ENCODE measurements around the gene STYXL1. TPM values are rescaled to one million over a fixed set of nuclear protein-coding genes. Genes with fewer than 3 reads are reported as not detected.

Gene STYXL1
- total RNA-seq, 1 donor from 2014 or later: 45.3 TPM

- Histone ChIP-seq H3K4me3 (ENCODE audit: insufficient read depth, low read depth, low read length) (no peak overlapping the region), H3K36me3 (ENCODE audit: insufficient read depth, low read length) (no peaks in the 10 kb centered on the region), H3K27me3 (ENCODE audit: insufficient read depth, low read length) (no peaks in the 10 kb centered on the region), H3K9ac (ENCODE audit: low read length) (no peak overlapping the region), H4K20me1 (ENCODE audit: insufficient read depth, low read length) (peaks cover 9% of the 10 kb centered on the region), H2AFZ (ENCODE audit: low read depth, low read length) (no peak overlapping the region), H3K4me2 (ENCODE audit: low read length) (no peak overlapping the region), H3K4me1 (ENCODE audit: insufficient read depth, low read length) (no peaks in the 10 kb centered on the region), H3K79me2 (ENCODE audit: insufficient read depth, low read length) (no peaks in the 10 kb centered on the region), H3K9me3 (ENCODE audit: insufficient read depth, low read depth, low read length) (no peaks in the 10 kb centered on the region), H3K27ac (ENCODE audit: low read depth, low read length) (no peak overlapping the region)
- Mint-ChIP-seq H3K4me3 (ENCODE audit: unreplicated experiment) (no peak overlapping the region), H3K36me3 (ENCODE audit: low read depth, unreplicated experiment) (peaks cover 10% of the 10 kb centered on the region), H3K9me3 (ENCODE audit: unreplicated experiment) (no peaks in the 10 kb centered on the region), H3K27me3 (ENCODE audit: low read depth, unreplicated experiment) (no peaks in the 10 kb centered on the region), H3K4me1 (ENCODE audit: low read depth, unreplicated experiment) (peaks cover 4% of the 10 kb centered on the region), H3K27ac (ENCODE audit: unreplicated experiment) (peak overlapping the region; percentile 42)
- DNase-seq (ENCODE audit: low read depth) (no peak), FAIRE-seq (no peak)
- TF ChIP-seq CTCF (IDR thresholded peaks at IDR 0.05; ENCODE audit: insufficient read depth, low read depth, low read length): no peak
- no peak for TF ChIP-seq EZH2 (IDR thresholded peaks at IDR 0.05; ENCODE audit: insufficient read depth, low read length)
Measured at GRCh38 chr7:75980430-75981202, 67.2 kb downstream of the STYXL1 start.

- Histone ChIP-seq H3K9me3 (ENCODE audit: insufficient read depth, low read depth, low read length) (no peaks in the 10 kb centered on the region), H3K79me2 (ENCODE audit: insufficient read depth, low read length) (no peaks in the 10 kb centered on the region), H3K4me2 (ENCODE audit: low read length) (no peak overlapping the region), H3K4me1 (ENCODE audit: insufficient read depth, low read length) (no peaks in the 10 kb centered on the region), H4K20me1 (ENCODE audit: insufficient read depth, low read length) (peaks cover 9% of the 10 kb centered on the region), H3K27me3 (ENCODE audit: insufficient read depth, low read length) (no peaks in the 10 kb centered on the region), H2AFZ (ENCODE audit: low read depth, low read length) (no peak overlapping the region), H3K4me3 (ENCODE audit: insufficient read depth, low read depth, low read length) (no peak overlapping the region), H3K9ac (ENCODE audit: low read length) (no peak overlapping the region), H3K27ac (ENCODE audit: low read depth, low read length) (no peak overlapping the region), H3K36me3 (ENCODE audit: insufficient read depth, low read length) (no peaks in the 10 kb centered on the region)
- H3K4me1 Mint-ChIP-seq (ENCODE audit: low read depth, unreplicated experiment): peaks cover 4% of the 10 kb centered on the region
- H3K27ac Mint-ChIP-seq (ENCODE audit: unreplicated experiment): peak overlapping the region; percentile 42
- H3K27me3 Mint-ChIP-seq (ENCODE audit: low read depth, unreplicated experiment): no peaks in the 10 kb centered on the region
- H3K36me3 Mint-ChIP-seq (ENCODE audit: low read depth, unreplicated experiment): peaks cover 10% of the 10 kb centered on the region
- H3K9me3 Mint-ChIP-seq (ENCODE audit: unreplicated experiment): no peaks in the 10 kb centered on the region
- no peak for DNase-seq (ENCODE audit: low read depth)
- FAIRE-seq: no peak
- TF ChIP-seq EZH2 (IDR thresholded peaks at IDR 0.05; ENCODE audit: insufficient read depth, low read length): no peak
- TF ChIP-seq CTCF (IDR thresholded peaks at IDR 0.05; ENCODE audit: insufficient read depth, low read depth, low read length): no peak
- no peak overlapping the region for H3K4me3 Mint-ChIP-seq (ENCODE audit: unreplicated experiment)
Measured at GRCh38 chr7:75979759-75980429, 67.9 kb downstream of the STYXL1 start.

GRCh38 chr7:75977743-75978142, 70.1 kb downstream of the STYXL1 start:
- H3K4me3 Mint-ChIP-seq (ENCODE audit: unreplicated experiment): no peak overlapping the region
- no peaks in the 10 kb centered on the region for H3K9me3 Mint-ChIP-seq (ENCODE audit: unreplicated experiment)
- no peaks in the 10 kb centered on the region for H3K4me1 ChIP-seq (ENCODE audit: insufficient read depth, low read length)
- peaks cover 9% of the 10 kb centered on the region for H4K20me1 ChIP-seq (ENCODE audit: insufficient read depth, low read length)
- H3K4me2 ChIP-seq (ENCODE audit: low read length): no peak overlapping the region
- H3K27me3 Mint-ChIP-seq (ENCODE audit: low read depth, unreplicated experiment): no peaks in the 10 kb centered on the region
- DNase-seq (ENCODE audit: low read depth) (no peak), FAIRE-seq (no peak)
- no peaks in the 10 kb centered on the region for H3K9me3 ChIP-seq (ENCODE audit: insufficient read depth, low read depth, low read length)
- H3K9ac ChIP-seq (ENCODE audit: low read length): no peak overlapping the region
- H3K36me3 Mint-ChIP-seq (ENCODE audit: low read depth, unreplicated experiment): peaks cover 11% of the 10 kb centered on the region
- H3K27me3 ChIP-seq (ENCODE audit: insufficient read depth, low read length): no peaks in the 10 kb centered on the region
- no peak overlapping the region for H3K27ac Mint-ChIP-seq (ENCODE audit: unreplicated experiment)
- H3K79me2 ChIP-seq (ENCODE audit: insufficient read depth, low read length): no peaks in the 10 kb centered on the region
- H2AFZ ChIP-seq (ENCODE audit: low read depth, low read length): no peak overlapping the region
- TF ChIP-seq CTCF (IDR thresholded peaks at IDR 0.05; ENCODE audit: insufficient read depth, low read depth, low read length) (no peak), EZH2 (IDR thresholded peaks at IDR 0.05; ENCODE audit: insufficient read depth, low read length) (no peak)
- H3K36me3 ChIP-seq (ENCODE audit: insufficient read depth, low read length): peaks cover 5% of the 10 kb centered on the region
- peaks cover 4% of the 10 kb centered on the region for H3K4me1 Mint-ChIP-seq (ENCODE audit: low read depth, unreplicated experiment)
- H3K27ac ChIP-seq (ENCODE audit: low read depth, low read length): no peak overlapping the region
- H3K4me3 ChIP-seq (ENCODE audit: insufficient read depth, low read depth, low read length): no peak overlapping the region

All from astrocyte (in vitro differentiated cells and primary cell).